Ishikawa (cell line): ENCODE results near the gene CNR2.

Experiments used
- CEBPB ChIP-seq: IDR thresholded peaks from 2 replicates; pipeline ENCODE4 v1.6.1; 2012
- CREB1 ChIP-seq: IDR thresholded peaks from 2 replicates; pipeline ENCODE4 v1.6.1; 2012; ENCODE audit warnings: low read depth
- EGR1 ChIP-seq: IDR thresholded peaks from 2 replicates; pipeline ENCODE4 v1.6.1; 2012
- EP300 ChIP-seq: IDR thresholded peaks from 2 replicates; pipeline ENCODE4 v1.6.1; 2012; ENCODE audit warnings: borderline replicate concordance
- FOXM1 ChIP-seq: IDR thresholded peaks from 2 replicates; pipeline ENCODE4 v1.6.1; 2012; ENCODE audit warnings: low read depth, borderline replicate concordance
- NFIC ChIP-seq: IDR thresholded peaks from 2 replicates; pipeline ENCODE4 v1.6.1; 2012
- RAD21 ChIP-seq: IDR thresholded peaks from 2 replicates; pipeline ENCODE4 v1.6.1; 2012; ENCODE audit warnings: low read depth
- TAF1 ChIP-seq: IDR thresholded peaks from 2 replicates; pipeline ENCODE4 v1.6.1; 2012; ENCODE audit warnings: low read depth, mild to moderate bottlenecking
- TCF12 ChIP-seq: IDR thresholded peaks from 2 replicates; pipeline ENCODE4 v1.6.1; 2012; ENCODE audit warnings: low read depth
- TEAD4 ChIP-seq: IDR thresholded peaks from 2 replicates; pipeline ENCODE4 v1.6.1; 2012
- YY1 ChIP-seq: IDR thresholded peaks from 2 replicates; pipeline ENCODE4 v1.6.1; 2012; ENCODE audit warnings: low read depth
- ZBTB7A ChIP-seq: IDR thresholded peaks from 2 replicates; pipeline ENCODE4 v1.6.1; 2012; ENCODE audit warnings: low read depth
- TF ChIP-seq, protein P1 (sequence below): IDR thresholded peaks from 2 replicates; pipeline ENCODE4 v1.6.1; 2012
- TF ChIP-seq, protein P2 (sequence below): IDR thresholded peaks from 2 replicates; pipeline ENCODE4 v1.6.1; 2012; ENCODE audit warnings: low read depth, mild to moderate bottlenecking
- TF ChIP-seq, protein P3 (sequence below): IDR thresholded peaks from 2 replicates; pipeline ENCODE4 v1.6.1; 2012

The CNR2 gene

DNA sequence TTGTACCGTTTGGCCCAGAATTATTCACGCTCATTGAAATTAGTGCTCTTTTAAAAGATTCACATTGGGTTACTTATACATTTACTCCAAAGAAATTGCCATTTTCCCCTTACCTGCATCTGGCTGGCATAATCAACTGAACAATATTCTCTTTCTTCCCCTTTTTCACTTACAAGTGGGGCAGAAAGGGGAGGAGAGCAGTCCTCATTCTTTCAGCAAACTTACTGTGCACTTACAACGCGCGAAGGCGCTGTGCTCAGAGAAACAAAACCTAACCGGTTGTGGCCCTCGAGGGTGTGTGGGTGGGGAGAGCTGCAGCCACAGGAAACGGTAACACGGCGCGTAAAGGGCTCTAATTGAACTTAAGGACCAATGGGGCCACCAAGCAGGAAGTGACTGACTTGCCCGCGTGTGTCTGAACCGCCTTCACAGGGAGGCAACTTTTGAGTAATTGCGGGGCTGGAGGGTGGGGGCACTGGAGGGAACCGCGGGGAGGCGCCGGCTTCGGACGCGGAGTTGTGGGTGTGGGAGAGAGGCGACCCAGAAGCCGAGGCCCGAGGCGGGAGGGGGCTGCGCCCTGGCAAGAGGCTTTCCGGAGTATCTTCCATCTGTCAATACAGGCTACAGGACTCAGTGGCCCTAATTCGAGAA, 45.8 kb upstream of the CNR2 start:
- TF ChIP-seq FOXM1: no peak
- TF ChIP-seq ZBTB7A: 0 out of 2 replicates have a peak, but pooled peaks have one; percentile 33
- TF ChIP-seq CREB1: no peak
- TF ChIP-seq, protein P1, sequence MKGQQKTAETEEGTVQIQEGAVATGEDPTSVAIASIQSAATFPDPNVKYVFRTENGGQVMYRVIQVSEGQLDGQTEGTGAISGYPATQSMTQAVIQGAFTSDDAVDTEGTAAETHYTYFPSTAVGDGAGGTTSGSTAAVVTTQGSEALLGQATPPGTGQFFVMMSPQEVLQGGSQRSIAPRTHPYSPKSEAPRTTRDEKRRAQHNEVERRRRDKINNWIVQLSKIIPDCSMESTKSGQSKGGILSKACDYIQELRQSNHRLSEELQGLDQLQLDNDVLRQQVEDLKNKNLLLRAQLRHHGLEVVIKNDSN: no peak
- peak; percentile 28; the same call in 1 of the 2 replicates for TF ChIP-seq RAD21
- no peak for TF ChIP-seq TAF1
- TF ChIP-seq, protein P2, sequence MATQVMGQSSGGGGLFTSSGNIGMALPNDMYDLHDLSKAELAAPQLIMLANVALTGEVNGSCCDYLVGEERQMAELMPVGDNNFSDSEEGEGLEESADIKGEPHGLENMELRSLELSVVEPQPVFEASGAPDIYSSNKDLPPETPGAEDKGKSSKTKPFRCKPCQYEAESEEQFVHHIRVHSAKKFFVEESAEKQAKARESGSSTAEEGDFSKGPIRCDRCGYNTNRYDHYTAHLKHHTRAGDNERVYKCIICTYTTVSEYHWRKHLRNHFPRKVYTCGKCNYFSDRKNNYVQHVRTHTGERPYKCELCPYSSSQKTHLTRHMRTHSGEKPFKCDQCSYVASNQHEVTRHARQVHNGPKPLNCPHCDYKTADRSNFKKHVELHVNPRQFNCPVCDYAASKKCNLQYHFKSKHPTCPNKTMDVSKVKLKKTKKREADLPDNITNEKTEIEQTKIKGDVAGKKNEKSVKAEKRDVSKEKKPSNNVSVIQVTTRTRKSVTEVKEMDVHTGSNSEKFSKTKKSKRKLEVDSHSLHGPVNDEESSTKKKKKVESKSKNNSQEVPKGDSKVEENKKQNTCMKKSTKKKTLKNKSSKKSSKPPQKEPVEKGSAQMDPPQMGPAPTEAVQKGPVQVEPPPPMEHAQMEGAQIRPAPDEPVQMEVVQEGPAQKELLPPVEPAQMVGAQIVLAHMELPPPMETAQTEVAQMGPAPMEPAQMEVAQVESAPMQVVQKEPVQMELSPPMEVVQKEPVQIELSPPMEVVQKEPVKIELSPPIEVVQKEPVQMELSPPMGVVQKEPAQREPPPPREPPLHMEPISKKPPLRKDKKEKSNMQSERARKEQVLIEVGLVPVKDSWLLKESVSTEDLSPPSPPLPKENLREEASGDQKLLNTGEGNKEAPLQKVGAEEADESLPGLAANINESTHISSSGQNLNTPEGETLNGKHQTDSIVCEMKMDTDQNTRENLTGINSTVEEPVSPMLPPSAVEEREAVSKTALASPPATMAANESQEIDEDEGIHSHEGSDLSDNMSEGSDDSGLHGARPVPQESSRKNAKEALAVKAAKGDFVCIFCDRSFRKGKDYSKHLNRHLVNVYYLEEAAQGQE: no peak
- TF ChIP-seq, protein P3, sequence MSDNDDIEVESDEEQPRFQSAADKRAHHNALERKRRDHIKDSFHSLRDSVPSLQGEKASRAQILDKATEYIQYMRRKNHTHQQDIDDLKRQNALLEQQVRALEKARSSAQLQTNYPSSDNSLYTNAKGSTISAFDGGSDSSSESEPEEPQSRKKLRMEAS: peak; percentile 94
- TF ChIP-seq YY1: no peak
- TF ChIP-seq NFIC: no peak
- TF ChIP-seq TCF12: no peak; the same call in 1 of the 2 replicates
- TF ChIP-seq CEBPB: no peak
- TF ChIP-seq EP300: no peak
- no peak; the same call in 1 of the 2 replicates for TF ChIP-seq TEAD4
- TF ChIP-seq EGR1: peak; percentile 73

DNA sequence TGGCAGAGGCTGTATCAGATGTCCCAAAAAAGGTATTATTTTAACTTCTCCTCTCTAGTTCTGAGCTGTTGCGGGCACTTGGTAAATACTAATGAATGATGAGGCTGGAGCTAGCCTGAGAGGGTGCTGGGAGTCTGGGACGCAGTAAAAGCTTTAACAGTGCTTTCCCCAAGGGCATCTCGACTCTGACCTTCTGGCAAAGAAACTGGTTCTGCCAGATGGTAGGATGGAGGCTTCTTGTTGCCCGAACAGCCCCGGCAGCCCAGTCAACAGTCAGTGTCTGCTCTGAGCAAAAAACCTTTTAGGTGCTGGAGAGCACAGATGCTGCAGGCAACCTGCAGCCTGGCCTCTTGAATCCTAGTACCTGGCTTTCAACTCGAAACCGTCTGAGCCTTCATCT, 43.9 kb upstream of the CNR2 start:
- TF ChIP-seq EP300 (no peak), FOXM1 (no peak)
- TF ChIP-seq, protein P2: no peak

DNA sequence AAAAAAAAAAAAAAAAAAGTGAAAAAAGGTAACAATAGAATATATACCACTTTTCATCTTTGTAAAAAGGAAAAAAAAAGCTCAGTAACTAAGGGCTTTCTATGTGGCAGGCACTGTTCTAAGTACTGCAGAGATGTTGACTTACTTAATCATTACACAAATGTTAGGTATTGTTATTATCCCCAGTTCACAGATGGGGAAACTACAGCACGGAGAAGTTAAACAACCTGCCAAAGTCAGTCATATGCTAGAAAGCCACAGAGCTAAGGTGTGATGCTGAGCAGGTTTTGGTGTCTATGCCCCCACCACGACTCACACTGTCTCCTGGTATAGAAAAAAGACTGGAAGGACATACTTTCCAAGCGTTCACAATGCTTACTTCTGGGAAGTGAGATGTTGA, 39.9 kb upstream of the CNR2 start:
- TF ChIP-seq, protein P2: no peak
- TF ChIP-seq, protein P1: no peak
- TF ChIP-seq CREB1 (no peak), TCF12 (no peak), EP300 (no peak), FOXM1 (no peak), TEAD4 (no peak), EGR1 (no peak), RAD21 (no peak), CEBPB (no peak), NFIC (no peak)
- TF ChIP-seq, protein P3: no peak

DNA sequence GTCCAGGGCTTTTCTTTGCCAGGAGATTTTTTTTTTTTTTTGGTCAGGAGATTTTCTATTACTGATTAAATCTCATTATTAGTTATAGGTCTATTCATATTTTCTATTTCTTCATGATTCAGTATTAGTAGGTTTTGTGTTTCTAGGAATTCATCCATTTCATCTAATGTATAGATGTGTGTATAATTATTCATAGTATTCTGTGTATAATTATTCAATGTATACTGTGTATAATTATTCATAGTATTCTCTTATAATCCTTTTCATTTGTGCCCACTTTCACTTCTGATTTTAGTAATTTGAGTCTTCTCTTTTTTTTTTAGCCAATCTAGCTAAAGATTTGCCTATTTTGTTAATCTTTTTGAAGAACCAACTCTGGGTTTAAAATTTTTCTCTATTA, 34.2 kb upstream of the CNR2 start:
- TF ChIP-seq EP300: no peak
- TF ChIP-seq CREB1: no peak
- no peak for TF ChIP-seq NFIC
- TF ChIP-seq YY1: no peak
- TF ChIP-seq CEBPB: no peak
- no peak for TF ChIP-seq TAF1
- TF ChIP-seq, protein P3: no peak
